ENCODE results near the gene ADGRG3.
A peak's percentile ranks its signal among the peaks of the same experiment; 100 is the strongest.

ADGRG3 gene

DNA sequence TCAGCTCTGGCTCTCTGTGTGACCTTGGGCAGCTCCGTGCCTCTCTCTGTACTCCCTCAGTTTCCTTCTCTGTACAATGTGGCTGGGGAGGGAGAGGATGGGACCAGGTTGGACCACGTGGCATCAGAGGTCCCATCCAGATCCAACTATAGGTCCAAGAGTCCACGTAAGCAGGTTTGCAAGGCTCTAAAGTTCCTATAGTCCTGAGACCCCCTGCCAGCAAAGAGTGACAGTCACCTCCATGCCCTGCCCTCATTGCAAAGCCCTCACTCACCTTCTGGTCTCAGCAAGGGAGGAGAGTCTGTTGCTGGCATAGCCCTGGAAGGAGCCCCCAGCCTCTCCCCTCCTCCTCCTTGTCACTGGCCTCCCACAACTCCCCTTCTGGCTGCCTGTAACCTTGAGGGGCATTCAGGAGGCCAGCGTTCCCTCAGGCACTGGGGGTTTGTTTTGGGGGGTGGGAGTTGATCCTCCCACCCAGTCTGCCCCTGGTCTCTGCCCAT is 20.4 kb downstream of the ADGRG3 start:
- DNase-seq (ENCODE audit: low read depth in 1 of 2, low spot score in 1 of 2): no peak
- H3K27me3 ChIP-seq (ENCODE audit: insufficient read depth, poor library complexity, severe bottlenecking): no peaks in the 10 kb centered on the region
- H3K27ac ChIP-seq (replicated peaks): peak overlapping the region; percentile 78

DNA sequence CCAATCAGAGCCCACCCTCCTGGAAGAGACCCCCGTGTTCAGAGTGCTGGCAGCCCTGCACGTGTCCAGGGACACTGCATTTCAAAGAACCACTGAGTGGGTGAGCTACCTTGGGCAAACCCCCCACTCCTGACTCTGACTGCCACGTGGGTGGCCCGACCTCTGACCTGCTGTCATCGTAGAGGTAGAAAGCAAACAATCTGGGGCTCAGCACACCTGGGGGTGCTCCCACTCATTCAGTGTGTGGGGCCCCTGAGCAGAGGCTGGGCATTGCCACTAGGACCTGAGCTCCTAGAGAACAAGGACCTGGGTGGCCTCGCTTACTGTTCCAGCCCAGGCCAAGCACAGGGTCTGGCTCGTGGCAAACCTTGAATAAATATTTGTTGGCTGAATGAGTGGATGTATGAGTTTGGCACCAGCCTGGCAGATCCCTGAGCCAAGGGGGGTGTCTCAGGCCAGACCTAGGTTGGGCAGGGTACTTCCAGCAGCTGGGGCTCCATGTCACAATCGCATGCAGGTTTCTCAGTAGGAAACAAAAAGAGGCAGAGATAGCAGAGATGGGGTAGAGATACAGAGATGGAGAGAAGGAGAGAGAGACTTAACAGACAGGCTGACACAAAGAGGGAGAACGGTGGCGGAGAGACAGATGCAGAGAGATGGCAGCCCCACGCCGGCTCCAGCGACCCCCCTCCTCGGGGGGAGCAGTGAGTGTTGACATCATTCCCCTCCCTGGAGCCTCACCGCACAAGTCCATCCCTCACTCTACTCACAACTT is 21.1 kb downstream of the ADGRG3 start:
- TF ChIP-seq SPI1 (IDR thresholded peaks at IDR 0.05; ENCODE audit: borderline replicate concordance, low read depth) (no peak), GABPA (IDR thresholded peaks at IDR 0.05; ENCODE audit: low read depth) (no peak; the same call in 1 of the 2 replicates), POLR2AphosphoS5 (IDR thresholded peaks at IDR 0.05; ENCODE audit: low read depth) (no peak)
- TF ChIP-seq, protein P1, sequence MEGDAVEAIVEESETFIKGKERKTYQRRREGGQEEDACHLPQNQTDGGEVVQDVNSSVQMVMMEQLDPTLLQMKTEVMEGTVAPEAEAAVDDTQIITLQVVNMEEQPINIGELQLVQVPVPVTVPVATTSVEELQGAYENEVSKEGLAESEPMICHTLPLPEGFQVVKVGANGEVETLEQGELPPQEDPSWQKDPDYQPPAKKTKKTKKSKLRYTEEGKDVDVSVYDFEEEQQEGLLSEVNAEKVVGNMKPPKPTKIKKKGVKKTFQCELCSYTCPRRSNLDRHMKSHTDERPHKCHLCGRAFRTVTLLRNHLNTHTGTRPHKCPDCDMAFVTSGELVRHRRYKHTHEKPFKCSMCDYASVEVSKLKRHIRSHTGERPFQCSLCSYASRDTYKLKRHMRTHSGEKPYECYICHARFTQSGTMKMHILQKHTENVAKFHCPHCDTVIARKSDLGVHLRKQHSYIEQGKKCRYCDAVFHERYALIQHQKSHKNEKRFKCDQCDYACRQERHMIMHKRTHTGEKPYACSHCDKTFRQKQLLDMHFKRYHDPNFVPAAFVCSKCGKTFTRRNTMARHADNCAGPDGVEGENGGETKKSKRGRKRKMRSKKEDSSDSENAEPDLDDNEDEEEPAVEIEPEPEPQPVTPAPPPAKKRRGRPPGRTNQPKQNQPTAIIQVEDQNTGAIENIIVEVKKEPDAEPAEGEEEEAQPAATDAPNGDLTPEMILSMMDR (IDR thresholded peaks at IDR 0.05; ENCODE audit: insufficient read depth, low read length): no peak
- TF ChIP-seq, protein P2, sequence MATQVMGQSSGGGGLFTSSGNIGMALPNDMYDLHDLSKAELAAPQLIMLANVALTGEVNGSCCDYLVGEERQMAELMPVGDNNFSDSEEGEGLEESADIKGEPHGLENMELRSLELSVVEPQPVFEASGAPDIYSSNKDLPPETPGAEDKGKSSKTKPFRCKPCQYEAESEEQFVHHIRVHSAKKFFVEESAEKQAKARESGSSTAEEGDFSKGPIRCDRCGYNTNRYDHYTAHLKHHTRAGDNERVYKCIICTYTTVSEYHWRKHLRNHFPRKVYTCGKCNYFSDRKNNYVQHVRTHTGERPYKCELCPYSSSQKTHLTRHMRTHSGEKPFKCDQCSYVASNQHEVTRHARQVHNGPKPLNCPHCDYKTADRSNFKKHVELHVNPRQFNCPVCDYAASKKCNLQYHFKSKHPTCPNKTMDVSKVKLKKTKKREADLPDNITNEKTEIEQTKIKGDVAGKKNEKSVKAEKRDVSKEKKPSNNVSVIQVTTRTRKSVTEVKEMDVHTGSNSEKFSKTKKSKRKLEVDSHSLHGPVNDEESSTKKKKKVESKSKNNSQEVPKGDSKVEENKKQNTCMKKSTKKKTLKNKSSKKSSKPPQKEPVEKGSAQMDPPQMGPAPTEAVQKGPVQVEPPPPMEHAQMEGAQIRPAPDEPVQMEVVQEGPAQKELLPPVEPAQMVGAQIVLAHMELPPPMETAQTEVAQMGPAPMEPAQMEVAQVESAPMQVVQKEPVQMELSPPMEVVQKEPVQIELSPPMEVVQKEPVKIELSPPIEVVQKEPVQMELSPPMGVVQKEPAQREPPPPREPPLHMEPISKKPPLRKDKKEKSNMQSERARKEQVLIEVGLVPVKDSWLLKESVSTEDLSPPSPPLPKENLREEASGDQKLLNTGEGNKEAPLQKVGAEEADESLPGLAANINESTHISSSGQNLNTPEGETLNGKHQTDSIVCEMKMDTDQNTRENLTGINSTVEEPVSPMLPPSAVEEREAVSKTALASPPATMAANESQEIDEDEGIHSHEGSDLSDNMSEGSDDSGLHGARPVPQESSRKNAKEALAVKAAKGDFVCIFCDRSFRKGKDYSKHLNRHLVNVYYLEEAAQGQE (IDR thresholded peaks at IDR 0.05; ENCODE audit: insufficient replicate concordance, low read depth): no peak
- H3K27ac ChIP-seq (replicated peaks): peak overlapping the region; percentile 78
- H3K27me3 ChIP-seq (ENCODE audit: insufficient read depth, poor library complexity, severe bottlenecking): no peaks in the 10 kb centered on the region
- H3K4me3 ChIP-seq (replicated peaks; ENCODE audit: insufficient read depth, low read length): 0 out of 2 replicates have a peak overlapping the region, but pooled peaks have one; percentile 7
- no peak for DNase-seq (ENCODE audit: low read depth in 1 of 2, low spot score in 1 of 2)

More for the DNA sequence above, 20.4 kb downstream of the ADGRG3 start:
- TF ChIP-seq, protein P1 (IDR thresholded peaks at IDR 0.05; ENCODE audit: insufficient read depth, low read length): no peak
- TF ChIP-seq POLR2AphosphoS5 (IDR thresholded peaks at IDR 0.05; ENCODE audit: low read depth) (no peak), GABPA (IDR thresholded peaks at IDR 0.05; ENCODE audit: low read depth) (no peak), SPI1 (IDR thresholded peaks at IDR 0.05; ENCODE audit: borderline replicate concordance, low read depth) (no peak)
- TF ChIP-seq, protein P2 (IDR thresholded peaks at IDR 0.05; ENCODE audit: insufficient replicate concordance, low read depth): no peak
- H3K4me3 ChIP-seq (replicated peaks; ENCODE audit: insufficient read depth, low read length): no peak overlapping the region

DNA sequence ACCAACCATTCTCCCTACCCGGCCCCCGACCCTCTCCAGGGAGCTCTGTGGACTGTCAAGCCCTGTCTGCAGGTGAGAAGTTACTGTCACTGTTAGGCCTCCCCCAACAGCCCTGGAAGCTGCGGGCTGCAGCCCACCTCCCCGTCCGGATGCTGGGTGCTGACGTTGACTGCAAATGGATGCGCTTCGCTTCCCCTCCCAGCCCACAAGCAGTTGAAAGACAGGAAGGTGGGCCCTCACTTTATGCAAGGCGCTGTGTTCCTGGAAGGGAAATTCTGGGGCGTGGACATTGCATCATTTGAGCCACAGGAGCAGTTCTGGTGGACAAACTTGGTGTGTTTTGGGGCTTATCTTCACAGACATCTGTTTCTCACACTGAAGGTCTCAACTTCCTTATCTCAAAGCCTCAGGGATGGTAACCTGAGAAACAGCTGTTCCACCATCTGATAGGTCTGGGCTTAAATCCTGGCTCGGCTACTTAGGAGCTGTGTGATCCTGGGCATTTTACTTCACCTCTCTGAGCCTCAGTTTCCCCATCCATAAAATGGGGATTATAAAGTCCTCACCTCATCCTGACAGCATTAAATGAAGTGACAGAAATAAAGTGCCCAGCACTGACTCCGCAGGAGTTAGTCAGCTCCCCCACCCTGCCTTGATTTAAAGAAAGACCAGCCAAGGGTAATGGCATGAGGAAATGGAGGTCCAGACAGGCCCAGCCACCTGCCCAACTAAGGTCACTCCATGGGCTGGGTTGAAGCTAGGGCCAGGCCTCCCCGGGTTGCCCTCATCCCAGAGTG is 21.9 kb downstream of the ADGRG3 start:
- TF ChIP-seq, protein P1 (IDR thresholded peaks at IDR 0.05; ENCODE audit: insufficient read depth, low read length): no peak
- TF ChIP-seq POLR2AphosphoS5 (IDR thresholded peaks at IDR 0.05; ENCODE audit: low read depth) (peak; percentile 99), SPI1 (IDR thresholded peaks at IDR 0.05; ENCODE audit: borderline replicate concordance, low read depth) (peak; percentile 42; the same call in 1 of the 2 replicates), GABPA (IDR thresholded peaks at IDR 0.05; ENCODE audit: low read depth) (peak; percentile 44)
- TF ChIP-seq, protein P2 (IDR thresholded peaks at IDR 0.05; ENCODE audit: insufficient replicate concordance, low read depth): peak; percentile 18
- peak; percentile 97 to 100 for DNase-seq (ENCODE audit: low read depth in 1 of 2, low spot score in 1 of 2)

More for the DNA sequence above, 21.9 kb downstream of the ADGRG3 start:
- Histone ChIP-seq H3K27me3 (ENCODE audit: insufficient read depth, poor library complexity, severe bottlenecking) (no peaks in the 10 kb centered on the region), H3K27ac (replicated peaks) (peak overlapping the region; percentile 78), H3K4me3 (replicated peaks; ENCODE audit: insufficient read depth, low read length) (0 out of 2 replicates have a peak overlapping the region, but pooled peaks have one; percentile 7)
